ENCODE data around the gene FAM89A.
"Not testable (repeated sequence)": the region's sequence is repeated elsewhere in the genome, so short reads cannot be mapped to it uniquely, and the experiment has no call there.

The FAM89A gene

DNA sequence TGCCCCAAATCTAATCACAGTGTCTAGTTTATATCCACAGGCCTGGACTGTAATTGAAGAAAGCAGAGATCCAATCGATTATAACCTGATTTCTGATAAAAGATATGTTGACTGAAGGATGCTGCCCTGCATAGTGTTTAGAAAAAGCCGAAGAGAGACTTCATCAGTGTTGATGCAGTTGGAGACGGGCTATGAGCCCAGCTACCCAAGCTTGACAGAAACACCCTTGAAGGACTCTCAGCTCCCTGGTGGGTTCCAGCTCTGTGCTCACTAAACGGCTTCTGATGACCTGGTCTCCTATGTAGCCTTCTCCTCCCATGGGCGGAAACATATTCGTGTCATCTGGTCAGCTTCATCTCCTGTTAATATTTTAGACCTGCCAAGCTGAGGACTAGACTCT is 10.2 kb downstream of the FAM89A start:
- DNase-seq (ENCODE audit: low spot score), result no peak

- not testable (repeated sequence) for DNase-seq (ENCODE audit: low spot score)
Measured at GRCh38 chr1:231029247-231029646, 10.8 kb downstream of the FAM89A start.

DNA sequence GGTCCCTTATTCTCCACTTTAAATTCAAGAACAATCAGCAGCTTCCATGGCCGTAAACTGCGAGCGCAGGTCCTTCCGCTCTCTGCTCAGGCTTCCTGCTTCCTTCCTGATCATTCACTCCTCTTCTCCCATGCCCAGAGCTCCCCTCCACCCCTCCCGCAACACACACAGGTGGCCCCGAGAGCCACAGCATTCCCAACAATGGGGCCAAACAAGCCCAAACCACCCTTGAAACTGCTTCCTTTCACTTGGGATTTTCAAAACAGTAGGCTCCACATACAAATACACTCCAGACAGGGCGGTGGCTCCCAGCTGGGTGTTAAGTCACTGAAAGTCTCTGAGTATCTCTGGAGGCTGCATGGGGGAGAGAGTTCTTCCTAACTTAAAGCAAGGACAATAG is 11.4 kb downstream of the FAM89A start:
- no peak for DNase-seq (ENCODE audit: low spot score)

GRCh38 chr1:231027971-231028370 is 12.1 kb downstream of the FAM89A start:
- no peak for DNase-seq (ENCODE audit: low spot score)

DNA sequence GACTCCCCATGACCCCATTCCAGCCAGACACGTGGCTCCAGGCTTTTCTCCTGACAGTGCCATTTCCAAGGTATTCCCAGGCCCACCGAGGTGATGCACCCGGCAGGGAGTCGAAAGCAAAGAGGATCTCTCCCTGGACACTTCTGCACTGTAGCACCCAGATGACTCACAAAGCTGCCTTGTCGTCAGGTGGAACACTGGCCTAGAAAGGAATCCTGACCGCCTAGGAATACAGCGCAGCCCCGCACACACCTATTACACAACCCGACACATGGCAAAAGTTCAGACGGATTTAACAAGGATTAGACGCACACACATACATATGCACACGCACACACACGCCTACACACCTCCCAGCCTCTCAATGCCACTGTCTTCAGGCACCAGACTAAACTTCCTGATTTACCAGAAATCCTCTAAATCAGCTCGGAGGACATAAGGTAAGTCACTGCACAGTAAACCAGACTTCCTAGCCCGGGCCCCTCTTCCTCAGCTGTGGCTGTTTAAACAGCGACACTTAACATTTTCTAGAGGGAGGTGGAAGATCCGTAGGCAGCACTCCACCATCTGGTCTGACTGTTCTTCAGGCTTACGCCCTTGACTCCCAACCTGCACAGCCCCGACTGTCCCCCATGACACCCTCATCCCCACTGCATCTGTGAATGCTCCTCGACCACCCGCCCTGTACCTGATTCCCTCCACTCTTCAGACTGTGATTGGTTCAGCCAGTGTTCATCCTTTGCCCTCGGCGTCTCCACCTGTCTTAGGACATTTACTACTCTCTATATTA is 12.7 kb downstream of the FAM89A start:
- DNase-seq (ENCODE audit: low spot score), result no peak

- no peak for DNase-seq (ENCODE audit: low spot score)
Measured at GRCh38 chr1:231026576-231026975, 13.5 kb downstream of the FAM89A start.

GRCh38 chr1:231023150-231023549 is 16.9 kb downstream of the FAM89A start:
- DNase-seq (ENCODE audit: low spot score), result no peak

GRCh38 chr1:231022543-231022942 is 17.5 kb downstream of the FAM89A start:
- not testable (repeated sequence) for DNase-seq (ENCODE audit: low spot score)

DNA sequence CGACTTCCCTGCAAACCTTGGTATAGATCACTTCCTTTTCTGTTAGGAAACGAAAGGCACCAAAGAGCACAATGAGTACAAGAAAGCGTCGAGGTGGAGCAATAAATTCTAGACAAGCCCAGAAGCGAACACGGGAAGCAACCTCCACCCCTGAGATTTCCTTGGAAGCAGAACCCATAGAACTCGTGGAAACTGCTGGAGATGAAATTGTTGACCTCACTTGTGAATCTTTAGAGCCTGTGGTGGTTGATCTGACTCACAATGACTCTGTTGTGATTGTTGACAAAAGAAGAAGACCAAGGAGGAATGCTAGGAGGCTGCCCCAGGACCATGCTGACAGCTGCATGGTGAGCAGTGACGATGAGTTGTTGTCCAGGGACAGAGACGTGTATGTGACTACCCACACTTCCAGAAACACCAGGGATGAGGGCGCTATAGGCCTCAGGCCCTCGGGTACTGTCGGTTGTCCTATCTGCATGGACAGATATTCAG is 18.5 kb downstream of the FAM89A start:
- no peak for DNase-seq (ENCODE audit: low spot score)

GRCh38 chr1:231020816-231021215 is 19.2 kb downstream of the FAM89A start:
- DNase-seq (ENCODE audit: low spot score), result no peak

GRCh38 chr1:231020139-231020601 is 19.9 kb downstream of the FAM89A start:
- DNase-seq (ENCODE audit: low spot score), result no peak

- no peak for DNase-seq (ENCODE audit: low spot score)
Measured at GRCh38 chr1:231019711-231020110, 20.3 kb downstream of the FAM89A start.

- DNase-seq (ENCODE audit: low spot score), result no peak
Measured at GRCh38 chr1:231016966-231017365, 23.1 kb downstream of the FAM89A start.

DNA sequence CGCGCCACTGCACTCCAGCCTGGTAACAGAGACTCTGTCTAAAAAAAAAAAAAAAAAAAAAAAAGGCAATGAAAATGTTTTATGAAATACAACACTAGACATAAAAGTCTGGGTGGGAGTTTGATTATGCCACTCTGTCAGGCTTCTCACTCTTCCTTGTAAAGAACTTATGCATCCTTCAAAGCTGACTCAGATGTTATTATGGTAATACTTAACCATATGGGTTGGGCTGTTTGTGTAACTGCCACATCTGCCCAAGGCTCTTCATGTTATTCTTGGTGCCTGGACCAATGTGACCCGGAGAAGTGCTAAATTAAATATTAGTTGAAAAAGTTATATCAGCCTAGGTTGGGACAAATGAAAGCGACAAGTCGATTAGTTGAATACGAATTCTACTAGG is 23.8 kb downstream of the FAM89A start:
- no peak for DNase-seq (ENCODE audit: low spot score)

- no peak for DNase-seq (ENCODE audit: low spot score)
Measured at GRCh38 chr1:231013391-231014015, 26.6 kb downstream of the FAM89A start.

DNA sequence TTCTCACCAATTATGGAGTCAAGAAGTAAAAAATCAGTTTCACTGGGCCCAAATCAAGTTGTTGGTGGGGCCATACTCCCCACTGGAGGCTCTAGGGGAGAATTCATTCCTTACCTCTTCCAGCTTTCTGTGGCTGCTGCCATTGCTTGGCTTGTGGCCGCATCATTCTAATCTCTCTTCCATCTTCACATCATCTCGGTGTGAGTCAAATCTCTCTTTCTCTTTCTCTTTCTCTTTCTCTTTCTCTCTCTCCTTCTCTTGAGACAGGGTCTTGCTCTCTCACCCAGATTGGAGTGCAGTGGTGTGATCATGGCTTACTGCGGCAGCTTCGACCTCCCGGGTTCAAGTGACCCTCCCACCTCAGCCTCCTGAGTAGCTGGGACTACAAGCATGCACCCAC is 28.1 kb downstream of the FAM89A start:
- DNase-seq (ENCODE audit: low spot score), result no peak

- DNase-seq (ENCODE audit: low spot score), result no peak
Measured at GRCh38 chr1:231011360-231011759, 28.7 kb downstream of the FAM89A start.

- not testable (repeated sequence) for DNase-seq (ENCODE audit: low spot score)
Measured at GRCh38 chr1:231007535-231007934, 32.5 kb downstream of the FAM89A start.

GRCh38 chr1:231001892-231002291 is 38.2 kb downstream of the FAM89A start:
- DNase-seq (ENCODE audit: low spot score), result no peak

- DNase-seq (ENCODE audit: low spot score), result no peak
Measured at GRCh38 chr1:231000639-231001038, 39.4 kb downstream of the FAM89A start.

- no peak for DNase-seq (ENCODE audit: low spot score)
Measured at GRCh38 chr1:231000201-231000600, 39.9 kb downstream of the FAM89A start.

- no peak for DNase-seq (ENCODE audit: low spot score)
Measured at GRCh38 chr1:230994860-230995259, 45.2 kb downstream of the FAM89A start.

- DNase-seq (ENCODE audit: low spot score), result no peak
Measured at GRCh38 chr1:230992100-230992774, 47.8 kb downstream of the FAM89A start.

Data from hematopoietic multipotent progenitor cell treated with erythropoietin and hydrocortisone succinate and interleukin-3 and kit ligand, for 15 days (in vitro differentiated cells).